Medulla oblongata (tissue), 1 donor: ENCODE results near the gene MS4A6A.
"Not testable (repeated sequence)": the region's sequence is repeated elsewhere in the genome, so short reads cannot be mapped to it uniquely, and the experiment has no call there.

Experiments used
- DNase-seq: peaks from one replicate; pipeline ENCODE4 v3.0.0-alpha.2; 2015; ENCODE audit errors: extremely low spot score

The MS4A6A gene

GRCh38 chr11:60183591-60184205 lies 815 bp upstream of the MS4A6A start:
- peak; percentile 47 for DNase-seq

GRCh38 chr11:60175860-60176275 lies 7.0 kb downstream of the MS4A6A start:
- DNase-seq, result no peak

- DNase-seq, result no peak
Measured at GRCh38 chr11:60172011-60172410, 10.9 kb downstream of the MS4A6A start.

GRCh38 chr11:60170566-60170965 lies 12.3 kb downstream of the MS4A6A start:
- DNase-seq, result no peak

GRCh38 chr11:60169264-60169915 lies 13.5 kb downstream of the MS4A6A start:
- no peak for DNase-seq

GRCh38 chr11:60168306-60168705 lies 14.6 kb downstream of the MS4A6A start:
- no peak for DNase-seq

- DNase-seq, result no peak
Measured at GRCh38 chr11:60165951-60166350, 16.9 kb downstream of the MS4A6A start.

- no peak for DNase-seq
Measured at GRCh38 chr11:60165538-60165937, 17.3 kb downstream of the MS4A6A start.

GRCh38 chr11:60164550-60165075 lies 18.3 kb downstream of the MS4A6A start:
- DNase-seq, result no peak

GRCh38 chr11:60161766-60162165 lies 21.1 kb downstream of the MS4A6A start:
- no peak for DNase-seq

- DNase-seq, result no peak
Measured at GRCh38 chr11:60161107-60161506, 21.8 kb downstream of the MS4A6A start.

- no peak for DNase-seq
Measured at GRCh38 chr11:60159868-60160267, 23.0 kb downstream of the MS4A6A start.

GRCh38 chr11:60159284-60159683 lies 23.6 kb downstream of the MS4A6A start:
- no peak for DNase-seq

GRCh38 chr11:60158636-60159035 lies 24.2 kb downstream of the MS4A6A start:
- DNase-seq, result no peak

- DNase-seq, result no peak
Measured at GRCh38 chr11:60155931-60156330, 27.0 kb downstream of the MS4A6A start.

GRCh38 chr11:60152727-60153126 lies 30.2 kb downstream of the MS4A6A start:
- DNase-seq, result not testable (repeated sequence)

- DNase-seq, result no peak
Measured at GRCh38 chr11:60150279-60150678, 32.6 kb downstream of the MS4A6A start.

- DNase-seq, result no peak
Measured at GRCh38 chr11:60145677-60146076, 37.2 kb downstream of the MS4A6A start.

- no peak for DNase-seq
Measured at GRCh38 chr11:60143768-60144167, 39.1 kb downstream of the MS4A6A start.

- DNase-seq, result no peak
Measured at GRCh38 chr11:60133917-60134316, 49.0 kb downstream of the MS4A6A start.

- DNase-seq, result no peak
Measured at GRCh38 chr11:60131912-60132311, 51.0 kb downstream of the MS4A6A start.

- peak; percentile 35 for DNase-seq
Measured at GRCh38 chr11:60130496-60130895, 52.4 kb downstream of the MS4A6A start.

- no peak for DNase-seq
Measured at GRCh38 chr11:60129853-60130252, 53.0 kb downstream of the MS4A6A start.
